Aorta (tissue), 5 donors: Measurements from ENCODE around the gene ZNF491. TPM values are rescaled to one million over a fixed set of nuclear protein-coding genes. Genes with fewer than 3 reads are reported as not detected.
"Not testable (repeated sequence)": the region's sequence is repeated elsewhere in the genome, so short reads cannot be mapped to it uniquely, and the experiment has no call there.

Source experiments
- ATAC-seq: fragments of 200-7000 bp; cut with Tn5 transposase; one replicate; pipeline ENCODE4 v1.9.1; 2022; ENCODE audit warnings: moderate library complexity; ENCODE audit not compliant: low FRiP score
- DNase-seq, 2 donors: peaks; one replicate each; pipeline ENCODE4 v3.0.0-alpha.2; 2020
- H3K27ac ChIP-seq, 2 donors: one replicate each; pipeline ENCODE4 v1.5.1; 2013; ENCODE audit warnings: low read length in 2 of 2, mild to moderate bottlenecking in 2 of 2, moderate library complexity in 2 of 2, control low read depth in 1 of 2, inconsistent platforms in 1 of 2, low read depth in 1 of 2
- H3K27me3 ChIP-seq, 2 donors: one replicate each; pipeline ENCODE4 v1.6.1; 2013; ENCODE audit warnings: control low read depth in 1 of 2, low read length in 1 of 2, mild to moderate bottlenecking in 1 of 2, moderate library complexity in 1 of 2; ENCODE audit not compliant: insufficient read depth in 2 of 2, control insufficient read depth in 1 of 2
- H3K36me3 ChIP-seq, 2 donors: one replicate each; pipeline ENCODE4 v1.6.1; 2013; ENCODE audit warnings: control low read depth in 1 of 2, low read length in 1 of 2, mild to moderate bottlenecking in 1 of 2; ENCODE audit not compliant: insufficient read depth in 2 of 2, control insufficient read depth in 1 of 2
- H3K4me1 ChIP-seq, 2 donors: one replicate each; pipeline ENCODE4 v1.6.1; 2013; ENCODE audit warnings: low read length in 2 of 2, control low read depth in 1 of 2, mild to moderate bottlenecking in 1 of 2, moderate library complexity in 1 of 2; ENCODE audit not compliant: insufficient read depth in 2 of 2, control insufficient read depth in 1 of 2
- H3K4me3 ChIP-seq, 2 donors: one replicate each; pipeline ENCODE4 v1.5.1; 2013; ENCODE audit warnings: low read length in 2 of 2, control low read depth in 1 of 2, mild to moderate bottlenecking in 1 of 2
- H3K9me3 ChIP-seq: one replicate; pipeline ENCODE4 v1.6.1; 2013; ENCODE audit warnings: mild to moderate bottlenecking, low read length; ENCODE audit not compliant: control insufficient read depth
- WGBS, 2 donors: extraction: QIAGEN DNeasy Blood & Tissue Kit; methylation state at CpG; one replicate each; pipeline ENCODE4 v1.1.7; 2013; 5-methylcytosine and 5-hydroxymethylcytosine counted together
- intact Hi-C, 2 donors: fragments of 100-400 bp; cut with DNase I; formaldehyde crosslinking; loops; one replicate each; pipeline versions ENCODE4 v1.14.2 to v1.15.0; 2022
- polyA plus RNA-seq, 2 donors: library from polyadenylated mRNA; stranded (reverse); fragments of 200-250 nt; gene quantifications; one replicate each; pipeline ENCODE4 v1.2.3, GENCODE V29; 2013
- total RNA-seq, 2 donors: library from RNA; stranded (reverse); fragmentation: NEBNext Ultra II Directional; extraction: Animal tissue kit (Norgen Biotek cat#: 25700); gene quantifications; one replicate each; pipeline ENCODE4 v1.2.1, GENCODE V29; 2021
- donor health status: healthy with polysubstance abuse.
- donor health status: Bipolar disorder and iron deficiency.
- donor health status: DM: no; HTN: no; CAD: no.
- donor health status: DM: no; HTN: no; CAD: no.
- donor health status: DM: yes; HTN: yes; CAD: no.

The ZNF491 gene
- total and polyA plus RNA-seq, 4 donors, result 0.50 to 4.8 (median 2.6) TPM

- Histone ChIP-seq H3K27ac (peak overlapping the region; percentile 61 to 62), H3K9me3 (no peaks in the 10 kb centered on the region), H3K4me3 (peak overlapping the region; percentile 46 to 88), H3K36me3 (no peaks in the 10 kb centered on the region), H3K27me3 (no peaks in the 10 kb centered on the region), H3K4me1 (no peaks in the 10 kb centered on the region)
- ATAC-seq (peak; percentile 12), DNase-seq (no peak)
- WGBS, 2 donors, result 8 to 13% methylated on average over 13 of the region's 13 CpGs
- intact Hi-C loops, result loop anchor here in 1 of 2 donors (2.0 kb wide), 1 partner anchor 16 kb away; the partner anchor contains the start of gene ZNF491
These were observed 16.3 kb downstream of the ZNF491 start for GRCh38 chr19:11814700-11815035.

GRCh38 chr19:11821474-11822109, 23.3 kb downstream of the ZNF491 start:
- Histone ChIP-seq H3K27me3 (no peaks in the 10 kb centered on the region), H3K9me3 (peaks cover 4% of the 10 kb centered on the region), H3K27ac (no peak overlapping the region), H3K36me3 (no peaks in the 10 kb centered on the region), H3K4me1 (no peaks in the 10 kb centered on the region), H3K4me3 (no peak overlapping the region)
- WGBS, 2 donors, result 84 to 92% methylated on average over 5 of the region's 5 CpGs
- intact Hi-C loops, result no loop called here
- no peak for DNase-seq
- ATAC-seq, result no peak

GRCh38 chr19:11828957-11829876, 30.9 kb downstream of the ZNF491 start:
- DNase-seq, ATAC-seq, H3K27ac ChIP-seq, H3K4me1 ChIP-seq, intact Hi-C loops, H3K27me3 ChIP-seq, H3K4me3 ChIP-seq: not testable (repeated sequence)
- peaks cover 17% of the 10 kb centered on the region for H3K9me3 ChIP-seq
- H3K36me3 ChIP-seq, result peaks cover 9 to 21% of the 10 kb centered on the region in 2 donors
- WGBS, 2 donors, result 91 to 93% methylated on average over 7 of the region's 7 CpGs

GRCh38 chr19:11832253-11832912, 34.1 kb downstream of the ZNF491 start:
- DNase-seq, result no peak
- peaks cover 9 to 21% of the 10 kb centered on the region in 2 donors for H3K36me3 ChIP-seq
- no peaks in the 10 kb centered on the region for H3K27me3 ChIP-seq
- intact Hi-C loops, result no loop called here
- no peak overlapping the region for H3K4me3 ChIP-seq
- H3K27ac ChIP-seq, result no peak overlapping the region
- peaks cover 17% of the 10 kb centered on the region for H3K9me3 ChIP-seq
- no peaks in the 10 kb centered on the region for H3K4me1 ChIP-seq
- ATAC-seq, result no peak
- WGBS, 2 donors, result 98% methylated on average over 8 of the region's 8 CpGs

GRCh38 chr19:11833541-11833940, 35.2 kb downstream of the ZNF491 start:
- Histone ChIP-seq H3K4me3 (no peak overlapping the region), H3K4me1 (no peaks in the 10 kb centered on the region), H3K9me3 (peaks cover 15% of the 10 kb centered on the region), H3K27me3 (no peaks in the 10 kb centered on the region), H3K27ac (no peak overlapping the region), H3K36me3 (peaks cover 9 to 21% of the 10 kb centered on the region in 2 donors)
- no peak for ATAC-seq
- WGBS, 2 donors, result 97 to 99% methylated on average over 2 of the region's 2 CpGs
- no peak for DNase-seq
- intact Hi-C loops, result no loop called here

GRCh38 chr19:11835626-11836066, 37.3 kb downstream of the ZNF491 start:
- ATAC-seq, intact Hi-C loops, H3K4me1 ChIP-seq, H3K4me3 ChIP-seq, H3K27me3 ChIP-seq, H3K27ac ChIP-seq, DNase-seq: not testable (repeated sequence)
- WGBS, 2 donors, result 77 to 94% methylated on average over 2 of the region's 2 CpGs
- Histone ChIP-seq H3K9me3 (peaks cover 13% of the 10 kb centered on the region), H3K36me3 (peaks cover 9 to 21% of the 10 kb centered on the region in 2 donors)

GRCh38 chr19:11843722-11844121, 45.4 kb downstream of the ZNF491 start:
- H3K36me3 ChIP-seq, result no peaks in the 10 kb centered on the region
- DNase-seq (no peak), ATAC-seq (no peak)
- H3K27ac ChIP-seq, result no peak overlapping the region
- no peaks in the 10 kb centered on the region for H3K9me3 ChIP-seq
- H3K27me3 ChIP-seq, result no peaks in the 10 kb centered on the region
- 53 to 60% methylated on average over 2 of the region's 2 CpGs for whole genome bisulfite sequencing, 2 donors
- no peaks in the 10 kb centered on the region for H3K4me1 ChIP-seq
- intact Hi-C loops, result no loop called here
- no peak overlapping the region for H3K4me3 ChIP-seq

GRCh38 chr19:11847615-11848014, 49.3 kb downstream of the ZNF491 start:
- H3K27me3 ChIP-seq, intact Hi-C loops: not testable (repeated sequence)
- 64 to 69% methylated on average over 6 of the region's 6 CpGs for WGBS, 2 donors

More at GRCh38 chr19:11847615-11848014, 49.3 kb downstream of the ZNF491 start:
- not testable (repeated sequence) for H3K4me1 ChIP-seq, H3K27ac ChIP-seq, H3K9me3 ChIP-seq, ATAC-seq, H3K4me3 ChIP-seq, DNase-seq, H3K36me3 ChIP-seq
